MM.1S (cell line): ENCODE measurements around the gene BMF.

Experiments used
- EZH2 ChIP-seq: fragments of 300-600 bp; sonication (generic); optimal IDR thresholded peaks from 2 replicates; pipeline ENCODE3; 2017; ENCODE audit warnings: low read depth, mild to moderate bottlenecking, antibody characterized with exemption, low read length, mixed read lengths
- EZH2phosphoT487 ChIP-seq: fragments of 300-600 bp; sonication (generic); IDR thresholded peaks from 2 replicates; pipeline ENCODE4 v1.6.1; 2018; ENCODE audit warnings: antibody characterized with exemption, low read length
- TF ChIP-seq, protein P1 (sequence below): fragments of 300-600 bp; sonication (generic); IDR thresholded peaks from 2 replicates; pipeline ENCODE4 v1.5.1; 2016; ENCODE audit warnings: antibody characterized with exemption, low read length, mixed read lengths

- TF ChIP-seq, protein P1, sequence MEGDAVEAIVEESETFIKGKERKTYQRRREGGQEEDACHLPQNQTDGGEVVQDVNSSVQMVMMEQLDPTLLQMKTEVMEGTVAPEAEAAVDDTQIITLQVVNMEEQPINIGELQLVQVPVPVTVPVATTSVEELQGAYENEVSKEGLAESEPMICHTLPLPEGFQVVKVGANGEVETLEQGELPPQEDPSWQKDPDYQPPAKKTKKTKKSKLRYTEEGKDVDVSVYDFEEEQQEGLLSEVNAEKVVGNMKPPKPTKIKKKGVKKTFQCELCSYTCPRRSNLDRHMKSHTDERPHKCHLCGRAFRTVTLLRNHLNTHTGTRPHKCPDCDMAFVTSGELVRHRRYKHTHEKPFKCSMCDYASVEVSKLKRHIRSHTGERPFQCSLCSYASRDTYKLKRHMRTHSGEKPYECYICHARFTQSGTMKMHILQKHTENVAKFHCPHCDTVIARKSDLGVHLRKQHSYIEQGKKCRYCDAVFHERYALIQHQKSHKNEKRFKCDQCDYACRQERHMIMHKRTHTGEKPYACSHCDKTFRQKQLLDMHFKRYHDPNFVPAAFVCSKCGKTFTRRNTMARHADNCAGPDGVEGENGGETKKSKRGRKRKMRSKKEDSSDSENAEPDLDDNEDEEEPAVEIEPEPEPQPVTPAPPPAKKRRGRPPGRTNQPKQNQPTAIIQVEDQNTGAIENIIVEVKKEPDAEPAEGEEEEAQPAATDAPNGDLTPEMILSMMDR: no peak
- TF ChIP-seq EZH2: no peak
- no peak for TF ChIP-seq EZH2phosphoT487
Measured at GRCh38 chr15:40062816-40063562, 45.7 kb downstream of the BMF start.
